Mesothelial cell of epicardium (in vitro differentiated cells): ENCODE results near the gene KCNAB2. TPM values are rescaled to one million over a fixed set of nuclear protein-coding genes. Genes with fewer than 3 reads are reported as not detected.
A peak's percentile ranks its signal among the peaks of the same experiment; 100 is the strongest.

Experiments used
- DNase-seq, 2 experiments: peaks; one replicate each; pipeline ENCODE4 v3.0.0; 2021; ENCODE audit warnings: low spot score in 2 of 2; ENCODE audit not compliant: unreplicated experiment in 2 of 2
- H3K27ac Mint-ChIP-seq: 2 replicates; pipeline ENCODE4 v1.8.0; 2021; ENCODE audit warnings: mixed read lengths
- H3K27me3 Mint-ChIP-seq: 2 replicates; pipeline ENCODE4 v1.8.0; 2021; ENCODE audit warnings: low read depth, mixed read lengths
- H3K36me3 Mint-ChIP-seq: 2 replicates; pipeline ENCODE4 v1.8.0; 2021; ENCODE audit warnings: mixed read lengths
- H3K4me1 Mint-ChIP-seq: 2 replicates; pipeline ENCODE4 v1.8.0; 2021; ENCODE audit warnings: mixed read lengths
- H3K4me3 Mint-ChIP-seq: 2 replicates; pipeline ENCODE4 v1.8.0; 2021; ENCODE audit warnings: mild to moderate bottlenecking, moderate library complexity, mixed read lengths
- H3K9me3 Mint-ChIP-seq: 2 replicates; pipeline ENCODE4 v1.8.0; 2021; ENCODE audit warnings: mixed read lengths
- total RNA-seq: library from RNA; stranded (reverse); gene quantifications from 3 replicates; pipeline ENCODE4 v1.2.1, GENCODE V29; 2021
- TF ChIP-seq, protein P1 (sequence below): fragments of 200-600 bp; sonication (generic); IDR thresholded peaks from one replicate; pipeline ENCODE4 v1.5.0; 2021; ENCODE audit warnings: antibody characterized with exemption; ENCODE audit not compliant: unreplicated experiment

Gene KCNAB2
- total RNA-seq, 1 donor from 2014 or later, result 10.7 TPM

DNA sequence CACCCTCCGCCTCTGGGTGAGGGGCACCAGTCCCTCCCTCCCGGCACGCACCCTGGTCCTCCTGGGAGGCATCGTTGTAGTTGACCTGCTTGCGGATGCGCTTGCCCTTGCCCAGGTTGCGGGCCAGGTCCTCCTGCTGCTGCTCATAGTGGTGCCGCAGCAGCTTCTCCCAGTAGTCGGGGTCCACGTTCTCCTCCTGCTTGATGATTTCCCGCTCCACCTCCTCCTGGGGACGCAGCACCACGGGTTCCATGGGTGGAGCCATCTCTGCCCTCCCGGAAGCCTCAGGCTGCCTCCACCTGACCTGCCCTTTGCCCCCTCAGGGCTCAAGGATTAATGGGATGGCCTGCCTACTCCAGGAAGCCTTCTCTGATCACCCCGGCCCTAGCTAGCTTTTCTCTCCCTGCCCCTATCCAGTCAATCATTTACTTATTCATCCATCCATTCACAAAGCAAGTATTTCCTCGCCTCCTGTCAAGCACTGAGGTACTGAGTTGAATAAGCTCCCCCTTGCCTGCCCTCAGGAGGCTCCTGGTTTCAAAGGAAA lies 80.9 kb downstream of the KCNAB2 start:
- no peaks in the 10 kb centered on the region for H3K36me3 Mint-ChIP-seq
- no peaks in the 10 kb centered on the region for H3K4me1 Mint-ChIP-seq
- no peak overlapping the region for H3K27ac Mint-ChIP-seq
- H3K4me3 Mint-ChIP-seq, result no peak overlapping the region
- TF ChIP-seq, protein P1, sequence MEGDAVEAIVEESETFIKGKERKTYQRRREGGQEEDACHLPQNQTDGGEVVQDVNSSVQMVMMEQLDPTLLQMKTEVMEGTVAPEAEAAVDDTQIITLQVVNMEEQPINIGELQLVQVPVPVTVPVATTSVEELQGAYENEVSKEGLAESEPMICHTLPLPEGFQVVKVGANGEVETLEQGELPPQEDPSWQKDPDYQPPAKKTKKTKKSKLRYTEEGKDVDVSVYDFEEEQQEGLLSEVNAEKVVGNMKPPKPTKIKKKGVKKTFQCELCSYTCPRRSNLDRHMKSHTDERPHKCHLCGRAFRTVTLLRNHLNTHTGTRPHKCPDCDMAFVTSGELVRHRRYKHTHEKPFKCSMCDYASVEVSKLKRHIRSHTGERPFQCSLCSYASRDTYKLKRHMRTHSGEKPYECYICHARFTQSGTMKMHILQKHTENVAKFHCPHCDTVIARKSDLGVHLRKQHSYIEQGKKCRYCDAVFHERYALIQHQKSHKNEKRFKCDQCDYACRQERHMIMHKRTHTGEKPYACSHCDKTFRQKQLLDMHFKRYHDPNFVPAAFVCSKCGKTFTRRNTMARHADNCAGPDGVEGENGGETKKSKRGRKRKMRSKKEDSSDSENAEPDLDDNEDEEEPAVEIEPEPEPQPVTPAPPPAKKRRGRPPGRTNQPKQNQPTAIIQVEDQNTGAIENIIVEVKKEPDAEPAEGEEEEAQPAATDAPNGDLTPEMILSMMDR, result no peak
- H3K9me3 Mint-ChIP-seq, result no peaks in the 10 kb centered on the region
- no peak for DNase-seq
- H3K27me3 Mint-ChIP-seq, result peaks cover 31% of the 10 kb centered on the region

DNA sequence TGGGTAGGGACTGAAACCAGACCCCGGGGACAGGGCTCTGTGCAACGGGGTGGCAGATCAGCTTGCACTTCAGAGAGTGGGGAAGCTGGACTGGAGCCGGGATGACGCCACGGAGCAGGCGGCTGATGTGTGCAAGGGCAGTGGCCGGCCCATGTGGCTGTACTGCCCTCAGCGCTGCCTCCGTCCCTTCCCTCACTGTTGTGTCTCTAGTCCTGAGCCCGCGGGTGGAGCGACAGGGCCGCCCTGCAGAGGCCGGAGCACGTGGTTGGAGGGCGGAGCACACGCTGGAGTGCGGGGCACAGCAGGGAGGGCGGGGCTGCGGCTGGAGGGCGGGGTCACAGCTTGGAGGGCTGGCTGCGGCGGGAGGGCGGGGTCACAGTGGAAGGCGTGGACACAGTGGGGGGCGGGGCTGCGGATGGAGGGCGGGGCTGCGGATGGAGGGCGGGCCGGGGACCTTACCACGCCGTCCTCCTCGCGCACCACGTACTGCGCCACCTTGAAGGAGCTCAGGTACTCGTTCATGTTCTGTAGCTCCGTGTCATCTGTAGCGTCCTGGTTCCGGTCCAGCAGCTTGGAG lies 82.0 kb downstream of the KCNAB2 start:
- H3K36me3 Mint-ChIP-seq, result no peaks in the 10 kb centered on the region
- no peaks in the 10 kb centered on the region for H3K4me1 Mint-ChIP-seq
- H3K9me3 Mint-ChIP-seq, result peaks cover 8% of the 10 kb centered on the region
- H3K27ac Mint-ChIP-seq, result no peak overlapping the region
- DNase-seq, result peak; percentile 53 to 55
- TF ChIP-seq, protein P1, result no peak
- no peak overlapping the region for H3K4me3 Mint-ChIP-seq
- peaks cover 34% of the 10 kb centered on the region for H3K27me3 Mint-ChIP-seq

DNA sequence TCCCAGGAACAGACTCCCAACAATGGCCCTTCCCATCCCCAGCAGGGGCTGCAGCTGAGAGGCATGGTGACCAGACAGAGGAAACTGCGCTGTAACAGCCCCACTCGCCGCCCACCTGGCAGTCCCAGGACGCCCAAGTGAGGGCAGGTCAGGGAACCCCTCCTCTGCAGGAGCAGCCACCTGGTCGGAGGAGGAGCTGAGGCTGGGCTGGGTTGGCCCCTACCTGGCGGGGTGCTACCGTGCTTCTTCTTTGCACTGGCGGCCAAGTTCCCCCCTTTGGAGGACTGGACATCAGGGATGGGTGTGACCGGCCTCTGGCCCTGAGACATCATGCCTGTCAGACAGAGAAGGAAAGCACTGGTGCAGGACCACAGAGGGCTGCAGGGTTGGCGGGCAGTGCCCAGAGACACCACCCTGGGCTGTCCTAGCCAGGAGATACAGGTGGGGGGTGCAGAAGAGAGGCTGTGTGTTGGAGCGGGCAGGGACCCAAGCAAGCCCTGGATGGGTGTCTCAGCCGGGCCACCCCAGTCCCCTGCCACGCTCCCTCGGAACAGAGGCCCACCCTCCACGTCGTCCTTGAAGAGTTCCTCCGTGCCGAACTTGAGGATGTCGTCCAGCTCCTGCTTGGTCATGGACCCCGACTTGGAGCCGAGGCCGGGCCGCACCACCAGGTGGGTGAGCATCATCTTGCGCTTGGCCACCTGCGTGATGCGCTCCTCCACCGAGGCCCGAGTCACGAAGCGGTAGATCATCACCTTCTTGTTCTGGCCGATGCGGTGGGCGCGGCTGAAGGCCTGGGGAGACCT lies 82.8 kb downstream of the KCNAB2 start:
- DNase-seq, result no peak
- H3K36me3 Mint-ChIP-seq, result no peaks in the 10 kb centered on the region
- H3K27ac Mint-ChIP-seq, result no peak overlapping the region
- TF ChIP-seq, protein P1, result no peak
- H3K4me1 Mint-ChIP-seq, result no peaks in the 10 kb centered on the region
- H3K9me3 Mint-ChIP-seq, result peaks cover 11% of the 10 kb centered on the region
- no peak overlapping the region for H3K4me3 Mint-ChIP-seq
- H3K27me3 Mint-ChIP-seq, result peaks cover 35% of the 10 kb centered on the region

DNA sequence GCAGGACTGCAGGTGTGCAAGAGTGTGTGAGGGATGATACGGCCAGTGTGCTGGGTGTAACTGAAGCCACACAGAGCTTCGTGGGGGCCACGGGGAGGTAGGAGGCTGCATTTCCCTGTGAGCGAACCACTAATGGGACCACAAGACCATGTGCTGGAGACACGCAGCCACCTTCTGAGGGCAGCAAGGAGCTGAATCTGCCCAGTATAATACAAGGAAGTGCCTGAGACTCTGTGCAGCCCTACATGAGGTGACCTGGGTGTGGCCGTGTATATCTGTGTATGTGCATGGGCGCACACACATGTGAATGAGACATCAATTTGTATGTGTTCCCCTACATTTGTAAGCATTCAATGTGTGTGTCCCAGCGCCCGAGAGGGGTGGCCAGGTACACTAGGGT lies 83.6 kb downstream of the KCNAB2 start:
- Mint-ChIP-seq H3K4me1 (no peaks in the 10 kb centered on the region), H3K27me3 (peaks cover 35% of the 10 kb centered on the region), H3K4me3 (no peak overlapping the region), H3K9me3 (peaks cover 11% of the 10 kb centered on the region), H3K36me3 (no peaks in the 10 kb centered on the region), H3K27ac (no peak overlapping the region)
- TF ChIP-seq, protein P1, result no peak
- no peak for DNase-seq

DNA sequence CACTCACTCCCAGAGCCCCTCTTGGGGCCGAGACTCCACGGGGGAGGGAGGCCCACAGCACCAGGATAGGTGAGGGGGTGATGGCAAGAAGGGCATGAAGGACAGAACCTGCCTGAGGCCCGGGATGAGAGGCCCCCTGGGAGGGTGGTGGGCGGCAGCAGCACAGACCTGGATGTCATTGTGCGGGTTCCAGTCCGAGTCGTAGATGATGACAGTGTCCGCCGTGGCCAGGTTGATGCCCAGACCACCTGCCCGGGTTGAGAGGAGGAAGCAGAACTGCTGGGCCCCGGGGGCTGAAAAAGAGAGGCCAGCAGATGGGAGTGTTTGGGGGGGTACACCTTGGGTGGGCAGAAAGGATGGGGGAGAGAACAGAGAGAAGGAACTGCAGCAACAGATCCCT lies 84.3 kb downstream of the KCNAB2 start:
- DNase-seq, result no peak
- H3K9me3 Mint-ChIP-seq, result peaks cover 11% of the 10 kb centered on the region
- TF ChIP-seq, protein P1, result no peak
- H3K36me3 Mint-ChIP-seq, result no peaks in the 10 kb centered on the region
- no peak overlapping the region for H3K4me3 Mint-ChIP-seq
- H3K27me3 Mint-ChIP-seq, result peaks cover 35% of the 10 kb centered on the region
- no peaks in the 10 kb centered on the region for H3K4me1 Mint-ChIP-seq
- H3K27ac Mint-ChIP-seq, result no peak overlapping the region
